Measurements from ENCODE around the gene LRP1.

The LRP1 gene

DNA sequence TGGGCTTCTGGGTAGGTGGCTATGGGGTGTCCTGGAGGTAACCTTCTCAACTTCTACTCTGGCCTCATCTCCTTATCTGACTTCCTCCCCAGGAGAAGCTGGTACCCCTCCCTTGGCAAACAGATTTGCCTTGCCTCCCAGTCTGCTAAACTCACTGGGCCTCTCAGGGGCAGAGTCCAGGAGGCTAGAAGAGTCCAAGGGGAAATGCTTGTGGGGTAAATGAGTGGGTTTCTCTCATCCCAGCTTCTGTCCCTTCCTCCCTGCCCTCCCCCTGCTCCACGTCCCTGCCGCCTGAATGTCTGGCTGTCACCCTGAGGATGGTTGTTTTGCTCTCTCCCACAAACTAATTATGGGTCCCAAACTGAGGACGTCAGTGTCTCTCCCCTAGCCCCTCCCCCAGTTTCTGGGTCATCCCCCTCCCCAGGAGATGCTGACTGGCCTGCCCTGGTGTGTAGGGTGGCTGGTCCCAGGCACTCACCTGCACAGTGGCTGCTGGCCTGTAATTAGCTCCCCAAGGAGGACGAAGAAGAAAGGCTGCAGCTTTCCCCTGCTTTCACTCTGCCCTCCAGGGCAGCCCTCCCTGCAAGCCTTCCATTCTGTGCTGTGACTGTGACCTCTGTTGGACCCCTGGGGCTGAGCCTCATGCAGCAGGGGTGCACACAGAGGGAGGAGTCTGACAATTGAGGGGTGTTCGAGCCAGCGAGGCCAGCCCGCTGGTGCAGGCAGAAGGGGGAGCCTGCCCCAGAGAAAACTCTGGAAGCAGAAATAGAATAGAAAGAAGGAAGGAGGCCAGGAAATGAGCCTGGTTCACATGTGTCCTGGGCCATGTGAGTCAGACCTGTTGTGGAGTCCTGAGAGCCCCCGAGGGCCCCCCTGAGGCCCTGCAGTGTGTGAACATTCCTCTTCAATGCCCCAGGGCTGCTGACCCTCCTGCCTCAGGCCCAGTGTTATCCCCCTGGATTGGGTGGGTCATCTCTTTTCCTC, 19.0 kb downstream of the LRP1 start, which contains the start of gene LRP1-AS:
Gene LRP1-AS, minus strand, starts transcription at position 659 of the 984 bp plus-strand sequence.
- Histone ChIP-seq H3K9me3 (ENCODE audit: control insufficient read depth, low read length) (no peaks in the 10 kb centered on the region), H3K4me1 (ENCODE audit: control insufficient read depth, insufficient read depth, low read length, poor library complexity, severe bottlenecking) (no peaks in the 10 kb centered on the region), H3K27me3 (replicated peaks; ENCODE audit: control insufficient read depth, insufficient read depth, low read length, poor library complexity, severe bottlenecking) (no peaks in the 10 kb centered on the region), H3K4me3 (ENCODE audit: insufficient read depth, low read depth, low read length, poor library complexity, severe bottlenecking) (no peak within 1 kb of the TSS), H3K36me3 (ENCODE audit: control insufficient read depth, insufficient read depth, low read length) (no peaks in the 10 kb centered on the region), H3K27ac (ENCODE audit: insufficient read depth, low read length, poor library complexity, severe bottlenecking) (no peak within 1 kb of the TSS)
- no peak for DNase-seq

DNA sequence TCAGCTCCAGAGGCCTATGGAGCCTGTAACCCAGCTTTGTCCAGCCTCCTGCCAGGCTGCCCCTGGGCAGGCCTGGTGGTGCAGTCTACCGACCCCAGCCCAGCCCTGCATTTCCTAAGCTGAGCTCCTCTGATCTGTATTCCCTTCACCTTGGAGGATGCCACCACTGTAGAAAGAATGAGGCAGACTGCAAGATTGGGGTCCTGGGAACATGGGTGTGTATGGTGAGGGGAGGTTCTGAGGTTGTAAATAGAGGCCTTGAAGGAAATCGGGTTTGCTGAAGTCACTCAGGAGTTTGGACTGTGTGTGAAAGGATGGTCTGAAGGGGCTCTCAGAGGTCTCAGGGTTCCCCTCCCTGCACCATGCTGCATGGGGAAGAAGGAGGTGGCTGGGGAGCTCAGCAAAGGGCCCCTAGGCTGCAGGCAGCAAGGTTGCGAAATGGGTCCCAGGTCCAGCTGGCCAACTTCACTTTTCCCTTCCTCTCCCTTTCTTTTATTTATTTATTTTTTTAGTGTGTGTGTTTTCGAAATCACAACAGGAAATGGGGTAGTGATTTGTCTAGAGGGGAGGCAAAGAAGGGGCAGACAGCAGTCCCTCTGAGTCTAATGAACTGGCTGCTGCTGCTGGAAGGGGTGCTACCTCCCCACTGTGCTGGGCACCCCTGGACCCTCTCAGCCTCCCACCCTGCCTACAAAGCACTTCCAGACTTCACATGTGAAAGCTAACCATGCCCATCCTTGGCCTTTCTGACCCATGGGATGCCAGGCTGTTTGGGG, 20.4 kb downstream of the LRP1 start:
- no peak overlapping the region for H3K4me3 ChIP-seq (ENCODE audit: insufficient read depth, low read depth, low read length, poor library complexity, severe bottlenecking)
- no peaks in the 10 kb centered on the region for H3K36me3 ChIP-seq (ENCODE audit: control insufficient read depth, insufficient read depth, low read length)
- H3K9me3 ChIP-seq (ENCODE audit: control insufficient read depth, low read length): no peaks in the 10 kb centered on the region
- DNase-seq: no peak
- no peaks in the 10 kb centered on the region for H3K4me1 ChIP-seq (ENCODE audit: control insufficient read depth, insufficient read depth, low read length, poor library complexity, severe bottlenecking)
- no peak overlapping the region for H3K27ac ChIP-seq (ENCODE audit: insufficient read depth, low read length, poor library complexity, severe bottlenecking)
- H3K27me3 ChIP-seq (replicated peaks; ENCODE audit: control insufficient read depth, insufficient read depth, low read length, poor library complexity, severe bottlenecking): no peaks in the 10 kb centered on the region

DNA sequence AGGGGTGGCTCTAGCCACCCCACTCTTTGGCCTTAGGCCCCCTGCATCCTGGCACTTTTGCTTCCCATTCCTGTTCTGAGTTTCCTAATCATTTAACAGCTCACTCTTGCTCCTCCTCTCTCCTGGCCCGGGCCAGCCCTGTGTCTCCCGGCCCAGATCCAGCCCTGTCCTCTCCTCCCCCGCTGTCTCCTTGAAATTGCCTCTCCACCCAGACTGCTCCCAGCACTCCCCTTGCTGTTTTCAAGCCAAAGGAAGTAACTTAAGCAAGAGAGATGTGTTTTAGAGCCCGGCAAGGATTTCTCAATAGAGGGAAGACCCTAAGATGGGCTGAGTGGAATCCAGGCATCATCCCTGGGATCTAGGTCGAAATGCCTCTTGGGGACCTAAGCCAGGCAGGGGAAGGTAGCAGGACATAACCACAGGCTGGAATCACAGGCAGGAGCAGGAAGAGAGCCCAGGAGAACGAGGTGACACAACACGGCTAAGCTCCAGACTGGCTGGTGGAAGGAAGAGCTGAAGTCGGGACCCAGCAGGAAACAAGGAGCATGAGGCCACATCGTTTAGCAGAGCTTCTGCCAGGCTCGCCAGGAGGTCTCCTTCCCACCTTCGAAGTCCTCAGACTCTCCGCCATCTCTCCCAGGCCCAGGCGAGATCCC, 21.1 kb downstream of the LRP1 start:
- Histone ChIP-seq H3K9me3 (ENCODE audit: control insufficient read depth, low read length) (no peaks in the 10 kb centered on the region), H3K36me3 (ENCODE audit: control insufficient read depth, insufficient read depth, low read length) (no peaks in the 10 kb centered on the region), H3K4me3 (ENCODE audit: insufficient read depth, low read depth, low read length, poor library complexity, severe bottlenecking) (no peak overlapping the region), H3K27ac (ENCODE audit: insufficient read depth, low read length, poor library complexity, severe bottlenecking) (no peak overlapping the region), H3K27me3 (replicated peaks; ENCODE audit: control insufficient read depth, insufficient read depth, low read length, poor library complexity, severe bottlenecking) (no peaks in the 10 kb centered on the region), H3K4me1 (ENCODE audit: control insufficient read depth, insufficient read depth, low read length, poor library complexity, severe bottlenecking) (no peaks in the 10 kb centered on the region)
- DNase-seq: no peak

DNA sequence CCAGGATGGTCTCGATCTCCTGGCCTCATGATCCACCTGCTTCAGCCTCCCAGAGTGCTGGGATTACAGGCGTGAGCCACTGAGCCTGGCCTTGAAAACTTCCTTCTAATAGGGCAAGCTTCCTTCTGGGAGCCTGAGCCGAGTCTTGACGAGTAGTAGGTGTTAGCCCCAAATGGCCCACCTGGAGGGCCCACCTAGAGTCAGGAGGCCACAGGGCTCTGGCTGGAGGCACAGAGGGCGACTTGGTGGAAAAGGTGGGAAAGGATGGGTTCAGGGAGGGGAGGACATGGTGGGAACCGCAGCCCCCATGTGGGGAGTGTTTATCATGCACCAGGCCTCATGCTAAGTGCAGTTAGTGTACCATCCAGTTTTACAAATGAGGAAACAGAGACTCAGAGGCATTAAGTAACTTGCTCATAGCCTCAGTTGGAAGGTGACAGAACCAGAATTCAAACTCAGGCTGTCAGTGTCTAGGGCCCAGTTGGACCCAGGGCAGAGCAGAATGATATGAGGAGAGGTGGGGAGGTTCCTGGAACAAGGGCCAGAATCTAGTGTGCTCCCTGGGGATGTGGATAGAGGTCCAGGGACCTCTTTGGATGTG, 22.2 kb downstream of the LRP1 start:
- H3K27me3 ChIP-seq (replicated peaks; ENCODE audit: control insufficient read depth, insufficient read depth, low read length, poor library complexity, severe bottlenecking): no peaks in the 10 kb centered on the region
- no peaks in the 10 kb centered on the region for H3K9me3 ChIP-seq (ENCODE audit: control insufficient read depth, low read length)
- H3K4me1 ChIP-seq (ENCODE audit: control insufficient read depth, insufficient read depth, low read length, poor library complexity, severe bottlenecking): no peaks in the 10 kb centered on the region
- H3K4me3 ChIP-seq (ENCODE audit: insufficient read depth, low read depth, low read length, poor library complexity, severe bottlenecking): no peak overlapping the region
- DNase-seq: no peak
- no peaks in the 10 kb centered on the region for H3K36me3 ChIP-seq (ENCODE audit: control insufficient read depth, insufficient read depth, low read length)
- H3K27ac ChIP-seq (ENCODE audit: insufficient read depth, low read length, poor library complexity, severe bottlenecking): no peak overlapping the region

DNA sequence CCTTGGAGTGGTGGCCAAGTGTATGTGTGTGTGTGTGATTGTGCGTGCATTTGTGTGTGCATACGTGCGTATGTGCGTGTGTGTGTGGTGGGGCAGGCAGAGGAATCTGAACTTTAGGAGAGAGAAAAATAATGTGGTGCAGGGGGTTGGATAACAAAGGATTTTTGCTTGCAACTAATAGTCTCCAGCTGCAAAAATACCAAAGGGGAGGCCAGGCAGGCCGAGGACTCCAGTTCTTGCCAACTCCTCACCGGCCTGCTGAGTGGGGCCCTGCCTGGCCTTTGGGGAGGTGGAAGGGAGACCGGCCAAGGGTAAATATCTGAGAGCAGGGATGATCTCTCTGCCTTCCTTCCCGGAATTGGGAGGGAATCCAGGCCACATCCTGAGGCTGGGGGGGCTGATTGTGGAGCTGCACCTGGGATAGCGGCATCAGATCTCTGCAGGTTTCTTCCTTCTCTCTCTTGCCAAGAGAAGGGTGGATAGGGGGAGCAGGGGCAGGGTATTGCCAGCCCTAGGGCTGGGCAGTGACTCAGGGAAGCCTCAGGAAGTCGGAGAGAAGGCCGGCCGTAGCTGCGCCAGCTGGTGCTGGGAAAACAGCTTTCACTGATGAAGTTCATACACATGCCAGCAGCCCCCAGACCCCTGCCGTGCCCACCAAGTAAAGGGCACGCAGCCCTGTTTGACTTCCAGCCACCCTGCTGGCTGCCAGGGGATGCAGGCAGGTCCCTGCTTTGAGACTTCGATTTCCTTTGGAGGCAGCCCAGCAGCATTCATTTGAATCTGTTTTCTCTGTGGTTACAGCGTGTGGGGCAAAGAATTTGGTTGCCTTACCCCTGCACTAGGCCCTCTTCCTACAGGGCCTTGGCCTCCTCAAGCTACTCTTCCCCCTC, 23.7 kb downstream of the LRP1 start:
- no peak for DNase-seq
- H3K27me3 ChIP-seq (replicated peaks; ENCODE audit: control insufficient read depth, insufficient read depth, low read length, poor library complexity, severe bottlenecking): no peaks in the 10 kb centered on the region

DNA sequence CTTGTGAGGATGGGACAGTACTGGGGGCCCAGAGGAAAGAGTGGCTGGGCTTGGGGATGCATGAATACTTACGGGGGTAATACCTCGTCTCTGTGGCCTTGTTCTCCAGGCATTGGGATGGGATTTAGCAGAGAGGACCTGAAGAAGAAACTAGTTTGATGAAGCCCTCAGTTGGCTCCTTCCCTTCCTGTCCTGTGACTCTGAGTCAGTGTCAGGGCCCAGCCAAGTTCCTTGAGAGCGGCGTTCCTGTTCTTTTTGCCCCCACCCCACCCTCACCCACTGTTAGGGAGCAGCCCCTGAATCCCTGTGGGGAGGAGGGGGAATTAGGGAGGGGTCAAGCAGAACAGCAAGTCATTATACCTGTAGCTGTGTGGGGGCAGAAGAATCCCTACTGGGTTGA, 24.4 kb downstream of the LRP1 start:
- H3K4me1 ChIP-seq (ENCODE audit: control insufficient read depth, insufficient read depth, low read length, poor library complexity, severe bottlenecking): no peaks in the 10 kb centered on the region
- H3K4me3 ChIP-seq (ENCODE audit: insufficient read depth, low read depth, low read length, poor library complexity, severe bottlenecking): no peak overlapping the region
- no peaks in the 10 kb centered on the region for H3K27me3 ChIP-seq (replicated peaks; ENCODE audit: control insufficient read depth, insufficient read depth, low read length, poor library complexity, severe bottlenecking)
- H3K36me3 ChIP-seq (ENCODE audit: control insufficient read depth, insufficient read depth, low read length): no peaks in the 10 kb centered on the region
- no peaks in the 10 kb centered on the region for H3K9me3 ChIP-seq (ENCODE audit: control insufficient read depth, low read length)
- DNase-seq: no peak
- H3K27ac ChIP-seq (ENCODE audit: insufficient read depth, low read length, poor library complexity, severe bottlenecking): no peak overlapping the region

More for the DNA sequence above, 23.7 kb downstream of the LRP1 start:
- H3K27ac ChIP-seq (ENCODE audit: insufficient read depth, low read length, poor library complexity, severe bottlenecking): no peak overlapping the region
- no peak overlapping the region for H3K4me3 ChIP-seq (ENCODE audit: insufficient read depth, low read depth, low read length, poor library complexity, severe bottlenecking)
- no peaks in the 10 kb centered on the region for H3K4me1 ChIP-seq (ENCODE audit: control insufficient read depth, insufficient read depth, low read length, poor library complexity, severe bottlenecking)
- no peaks in the 10 kb centered on the region for H3K36me3 ChIP-seq (ENCODE audit: control insufficient read depth, insufficient read depth, low read length)
- no peaks in the 10 kb centered on the region for H3K9me3 ChIP-seq (ENCODE audit: control insufficient read depth, low read length)

DNA sequence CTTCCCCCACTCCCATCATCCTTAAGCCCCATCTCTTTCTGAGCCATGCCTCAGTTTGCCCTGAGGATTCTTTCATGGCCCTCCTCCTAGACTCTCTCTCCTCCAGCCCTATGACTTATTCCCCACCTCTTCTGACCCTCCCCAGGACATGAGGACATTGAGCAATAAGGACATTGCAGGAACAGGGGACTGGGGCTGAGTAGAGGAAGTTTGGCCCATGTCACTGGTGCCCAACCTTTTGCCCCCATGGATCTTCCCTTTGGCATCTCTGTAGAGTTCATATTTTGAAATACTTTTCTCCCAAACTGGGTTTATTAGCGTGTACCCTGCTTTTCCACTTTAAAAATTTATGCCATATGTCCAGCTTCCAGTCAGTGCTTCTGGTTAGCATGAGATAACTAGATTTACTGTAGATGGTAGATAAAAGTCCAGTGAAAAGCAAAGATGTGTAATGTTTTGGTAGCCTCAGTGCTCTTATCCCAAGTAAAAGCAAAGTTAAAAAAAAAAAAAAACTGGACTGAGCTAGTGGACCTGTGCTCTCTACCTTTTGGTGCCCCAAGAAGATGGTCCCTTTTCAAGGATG, 25.2 kb downstream of the LRP1 start:
- no peaks in the 10 kb centered on the region for H3K36me3 ChIP-seq (ENCODE audit: control insufficient read depth, insufficient read depth, low read length)
- no peaks in the 10 kb centered on the region for H3K9me3 ChIP-seq (ENCODE audit: control insufficient read depth, low read length)
- H3K27me3 ChIP-seq (replicated peaks; ENCODE audit: control insufficient read depth, insufficient read depth, low read length, poor library complexity, severe bottlenecking): no peaks in the 10 kb centered on the region
- no peaks in the 10 kb centered on the region for H3K4me1 ChIP-seq (ENCODE audit: control insufficient read depth, insufficient read depth, low read length, poor library complexity, severe bottlenecking)
- H3K4me3 ChIP-seq (ENCODE audit: insufficient read depth, low read depth, low read length, poor library complexity, severe bottlenecking): no peak overlapping the region
- H3K27ac ChIP-seq (ENCODE audit: insufficient read depth, low read length, poor library complexity, severe bottlenecking): no peak overlapping the region
- no peak for DNase-seq

DNA sequence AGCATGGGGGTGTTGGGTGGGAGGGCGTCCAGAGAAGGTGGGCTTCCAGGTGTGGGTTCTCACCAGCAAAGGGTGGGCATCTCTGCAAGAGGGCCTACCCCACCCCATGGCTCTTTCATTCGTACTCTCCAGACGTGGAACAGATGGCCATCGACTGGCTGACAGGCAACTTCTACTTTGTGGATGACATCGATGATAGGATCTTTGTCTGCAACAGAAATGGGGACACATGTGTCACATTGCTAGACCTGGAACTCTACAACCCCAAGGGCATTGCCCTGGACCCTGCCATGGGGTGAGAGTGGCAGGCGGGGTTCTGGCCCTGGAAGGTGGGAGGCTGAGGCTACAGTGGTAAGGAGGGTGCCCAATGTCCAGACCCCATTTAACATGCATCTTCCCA, 25.8 kb downstream of the LRP1 start:
- H3K4me1 ChIP-seq (ENCODE audit: control insufficient read depth, insufficient read depth, low read length, poor library complexity, severe bottlenecking): no peaks in the 10 kb centered on the region
- H3K9me3 ChIP-seq (ENCODE audit: control insufficient read depth, low read length): no peaks in the 10 kb centered on the region
- no peaks in the 10 kb centered on the region for H3K27me3 ChIP-seq (replicated peaks; ENCODE audit: control insufficient read depth, insufficient read depth, low read length, poor library complexity, severe bottlenecking)
- no peaks in the 10 kb centered on the region for H3K36me3 ChIP-seq (ENCODE audit: control insufficient read depth, insufficient read depth, low read length)
- H3K27ac ChIP-seq (ENCODE audit: insufficient read depth, low read length, poor library complexity, severe bottlenecking): no peak overlapping the region
- H3K4me3 ChIP-seq (ENCODE audit: insufficient read depth, low read depth, low read length, poor library complexity, severe bottlenecking): no peak overlapping the region
- DNase-seq: no peak

Measured in effector memory CD4-positive, alpha-beta T cell (primary cell).